ENCODE data around the gene GFOD1. TPM values are rescaled to one million over a fixed set of nuclear protein-coding genes. Genes with fewer than 3 reads are reported as not detected.

The GFOD1 gene
- total RNA-seq, 1 donor from 2014 or later, result 16.3 TPM

DNA sequence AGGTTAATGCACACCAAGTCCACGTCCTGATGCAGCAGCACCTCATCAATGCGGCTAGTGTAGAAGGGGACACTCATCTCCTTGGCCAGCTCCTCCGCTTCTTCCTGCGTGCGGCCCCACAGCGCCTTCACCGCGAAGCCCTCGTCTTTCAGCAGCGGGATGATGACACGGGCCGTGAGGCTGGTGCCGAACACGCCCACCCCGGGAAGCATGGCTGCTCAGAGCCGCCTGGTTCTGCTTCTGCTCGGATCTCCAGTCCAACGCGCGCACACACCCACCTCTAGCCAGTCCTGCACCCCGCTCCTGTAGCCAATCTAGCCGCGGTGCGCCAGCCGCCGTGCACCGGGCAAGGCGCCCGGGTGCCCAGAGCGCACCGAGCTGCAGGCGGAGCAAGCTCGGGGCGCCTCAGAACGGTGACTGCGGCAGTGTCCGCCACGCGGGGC is 700 bp downstream of the GFOD1 start:
- TF ChIP-seq, protein P1, sequence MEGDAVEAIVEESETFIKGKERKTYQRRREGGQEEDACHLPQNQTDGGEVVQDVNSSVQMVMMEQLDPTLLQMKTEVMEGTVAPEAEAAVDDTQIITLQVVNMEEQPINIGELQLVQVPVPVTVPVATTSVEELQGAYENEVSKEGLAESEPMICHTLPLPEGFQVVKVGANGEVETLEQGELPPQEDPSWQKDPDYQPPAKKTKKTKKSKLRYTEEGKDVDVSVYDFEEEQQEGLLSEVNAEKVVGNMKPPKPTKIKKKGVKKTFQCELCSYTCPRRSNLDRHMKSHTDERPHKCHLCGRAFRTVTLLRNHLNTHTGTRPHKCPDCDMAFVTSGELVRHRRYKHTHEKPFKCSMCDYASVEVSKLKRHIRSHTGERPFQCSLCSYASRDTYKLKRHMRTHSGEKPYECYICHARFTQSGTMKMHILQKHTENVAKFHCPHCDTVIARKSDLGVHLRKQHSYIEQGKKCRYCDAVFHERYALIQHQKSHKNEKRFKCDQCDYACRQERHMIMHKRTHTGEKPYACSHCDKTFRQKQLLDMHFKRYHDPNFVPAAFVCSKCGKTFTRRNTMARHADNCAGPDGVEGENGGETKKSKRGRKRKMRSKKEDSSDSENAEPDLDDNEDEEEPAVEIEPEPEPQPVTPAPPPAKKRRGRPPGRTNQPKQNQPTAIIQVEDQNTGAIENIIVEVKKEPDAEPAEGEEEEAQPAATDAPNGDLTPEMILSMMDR (IDR thresholded peaks at IDR 0.05; ENCODE audit: insufficient read depth, low read length, severe bottlenecking), result no peak
- DNase-seq (ENCODE audit: low read depth), result peak; percentile 44
- Histone ChIP-seq H3K27me3 (ENCODE audit: control insufficient read depth, insufficient read depth, low read length) (no peaks in the 10 kb centered on the region), H3K4me3 (ENCODE audit: low read depth, low read length) (peak overlapping the region; percentile 71), H3K36me3 (ENCODE audit: control insufficient read depth, insufficient read depth, low read length) (peaks cover 2% of the 10 kb centered on the region)
- no peak for FAIRE-seq

DNA sequence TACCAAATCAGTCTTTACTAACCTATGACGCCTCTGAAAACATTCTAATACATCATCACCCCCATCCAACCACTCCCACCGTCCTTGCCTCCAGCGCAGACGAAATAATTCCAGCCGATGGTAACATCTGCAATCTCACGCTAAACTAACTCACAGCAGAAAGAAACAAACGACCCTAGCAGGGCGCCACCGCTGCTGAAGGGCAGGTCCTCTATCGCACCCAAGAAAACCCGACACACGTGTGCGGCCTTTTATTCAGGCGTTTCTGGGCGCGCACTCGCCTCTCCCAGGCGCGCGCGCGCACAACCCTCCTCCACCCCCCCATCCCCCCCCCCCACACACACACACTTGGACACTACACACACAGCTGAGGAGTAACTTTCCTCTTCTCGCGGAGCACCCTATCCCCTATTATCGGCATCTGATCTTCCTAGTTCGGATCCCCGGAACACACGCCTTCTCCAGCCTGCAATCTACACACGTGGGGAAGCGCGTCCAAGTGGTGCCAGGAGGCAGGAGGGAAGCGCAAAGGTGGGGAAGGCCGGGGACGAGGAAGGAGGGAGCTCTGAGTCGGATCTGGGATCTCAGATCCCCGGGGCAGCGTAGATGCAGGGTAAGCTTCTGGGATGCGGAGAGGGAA is 1.4 kb downstream of the GFOD1 start:
- Histone ChIP-seq H3K4me3 (ENCODE audit: low read depth, low read length) (peak overlapping the region; percentile 71), H3K27me3 (ENCODE audit: control insufficient read depth, insufficient read depth, low read length) (no peaks in the 10 kb centered on the region), H3K36me3 (ENCODE audit: control insufficient read depth, insufficient read depth, low read length) (peaks cover 2% of the 10 kb centered on the region)
- DNase-seq (ENCODE audit: low read depth), result peak; percentile 38
- TF ChIP-seq, protein P1 (IDR thresholded peaks at IDR 0.05; ENCODE audit: insufficient read depth, low read length, severe bottlenecking), result no peak
- FAIRE-seq, result no peak

DNA sequence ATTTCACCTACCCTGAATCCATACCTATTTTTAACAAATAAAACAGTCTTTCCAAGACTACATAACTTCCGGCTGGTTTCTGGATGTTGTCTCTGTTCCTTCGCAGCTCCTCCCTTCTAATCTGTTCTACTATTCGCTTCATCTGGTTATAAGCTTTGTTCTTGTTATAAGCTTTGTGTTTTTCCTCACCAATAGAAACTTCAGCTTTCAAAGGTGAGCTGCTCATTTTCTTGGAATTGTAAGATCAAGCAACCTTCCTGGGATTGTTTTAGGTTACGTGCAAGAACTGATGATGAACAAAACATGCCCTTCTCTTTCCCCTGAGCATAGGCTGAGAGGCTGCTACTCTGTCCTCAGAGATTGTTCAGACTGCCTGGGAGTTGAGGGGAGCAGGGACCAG is 2.1 kb downstream of the GFOD1 start:
- Histone ChIP-seq H3K27me3 (ENCODE audit: control insufficient read depth, insufficient read depth, low read length) (no peaks in the 10 kb centered on the region), H3K4me3 (ENCODE audit: low read depth, low read length) (peak overlapping the region; percentile 71), H3K36me3 (ENCODE audit: control insufficient read depth, insufficient read depth, low read length) (peaks cover 2% of the 10 kb centered on the region)
- DNase-seq (ENCODE audit: low read depth) (no peak), FAIRE-seq (no peak)
- TF ChIP-seq, protein P1 (IDR thresholded peaks at IDR 0.05; ENCODE audit: insufficient read depth, low read length, severe bottlenecking), result no peak

DNA sequence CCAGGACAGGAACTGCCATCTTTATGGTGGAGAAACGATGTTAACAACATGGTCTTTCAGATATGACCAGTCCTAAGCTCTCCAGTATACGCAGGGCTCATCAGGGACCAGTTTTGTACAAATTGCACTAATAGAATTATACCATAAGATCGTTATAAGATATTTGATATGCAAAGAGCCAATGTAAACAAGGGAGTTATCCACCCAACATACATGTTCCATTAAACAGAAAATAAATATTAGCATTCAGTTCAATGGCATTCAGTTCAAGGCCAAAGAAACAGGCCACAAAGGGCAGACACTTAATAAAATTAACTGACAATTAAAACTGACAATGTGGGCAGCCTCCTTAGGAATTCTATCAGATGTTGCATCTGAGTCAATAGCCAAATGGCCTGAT is 2.6 kb downstream of the GFOD1 start:
- no peak for FAIRE-seq

DNA sequence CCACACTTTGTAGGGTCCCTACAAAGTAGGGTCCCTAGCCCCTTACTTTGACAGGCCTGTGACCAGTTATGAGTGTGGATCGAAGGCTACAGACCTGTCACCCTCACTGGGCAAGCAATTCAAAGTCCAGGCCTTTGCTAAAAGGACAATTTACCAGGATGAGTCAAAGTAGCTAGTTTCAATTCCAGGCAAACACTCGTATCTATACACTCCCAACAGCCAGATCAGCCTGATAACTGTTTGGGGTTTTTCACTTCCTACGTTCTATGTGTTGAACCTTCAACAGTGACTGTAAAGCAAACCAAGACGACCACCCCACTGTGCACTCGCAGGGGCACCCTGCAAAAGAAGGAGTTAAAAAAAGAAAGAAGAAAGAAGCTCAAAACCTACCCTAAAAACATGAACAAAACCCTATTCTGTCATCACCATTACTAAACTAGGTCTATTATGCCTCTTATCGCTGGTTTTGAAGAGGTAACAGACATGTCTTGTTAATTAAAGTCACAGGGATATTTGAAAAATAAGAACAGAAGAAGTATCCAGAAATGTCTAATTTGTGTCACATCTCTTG is 3.2 kb downstream of the GFOD1 start:
- FAIRE-seq, result no peak
- DNase-seq (ENCODE audit: low read depth), result no peak
- peaks cover 2% of the 10 kb centered on the region for H3K36me3 ChIP-seq (ENCODE audit: control insufficient read depth, insufficient read depth, low read length)
- H3K4me3 ChIP-seq (ENCODE audit: low read depth, low read length), result no peak overlapping the region
- TF ChIP-seq, protein P1 (IDR thresholded peaks at IDR 0.05; ENCODE audit: insufficient read depth, low read length, severe bottlenecking), result no peak
- no peaks in the 10 kb centered on the region for H3K27me3 ChIP-seq (ENCODE audit: control insufficient read depth, insufficient read depth, low read length)

More for the DNA sequence above, 2.6 kb downstream of the GFOD1 start:
- TF ChIP-seq, protein P1 (IDR thresholded peaks at IDR 0.05; ENCODE audit: insufficient read depth, low read length, severe bottlenecking), result no peak
- H3K4me3 ChIP-seq (ENCODE audit: low read depth, low read length), result peak overlapping the region; percentile 71
- no peaks in the 10 kb centered on the region for H3K27me3 ChIP-seq (ENCODE audit: control insufficient read depth, insufficient read depth, low read length)
- H3K36me3 ChIP-seq (ENCODE audit: control insufficient read depth, insufficient read depth, low read length), result peaks cover 2% of the 10 kb centered on the region
- no peak for DNase-seq (ENCODE audit: low read depth)
